Spleen (tissue), 11 donors: Measurements from ENCODE around the gene PUSL1. TPM values are rescaled to one million over a fixed set of nuclear protein-coding genes. Genes with fewer than 3 reads are reported as not detected.

Experiments
- DNase-seq: peaks from one replicate; pipeline ENCODE4 v3.0.0-alpha.2; 2020
- H3K27ac ChIP-seq, 8 donors: fragments of 200-600 bp; sonication (generic) in 7 of 8; 1 replicate in 4 of 8; 2 replicates in 4 of 8; pipeline versions ENCODE4 v1.5.0 to v1.8.0; 2016 to 2021; ENCODE audit warnings: inconsistent platforms in 4 of 8, mild to moderate bottlenecking in 4 of 8, moderate library complexity in 1 of 8
- H3K27me3 ChIP-seq, 7 donors: fragments of 200-600 bp; sonication (generic) in 6 of 7; replicated peaks in 1 of 7; 1 replicate in 4 of 7; 2 replicates in 3 of 7; pipeline versions ENCODE4 v1.5.0 to v1.8.0; 2016 to 2021; ENCODE audit warnings: inconsistent platforms in 3 of 7, mild to moderate bottlenecking in 1 of 7
- H3K36me3 ChIP-seq, 6 donors: fragments of 200-600 bp; sonication (generic) in 5 of 6; 1 replicate in 4 of 6; 2 replicates in 2 of 6; pipeline versions ENCODE4 v1.5.0 to v1.8.0; 2016 to 2021; ENCODE audit warnings: inconsistent platforms in 2 of 6
- H3K4me1 ChIP-seq, 6 donors: fragments of 200-600 bp; sonication (generic) in 5 of 6; 1 replicate in 3 of 6; 2 replicates in 3 of 6; pipeline versions ENCODE4 v1.5.0 to v1.8.0; 2016 to 2021; ENCODE audit warnings: inconsistent platforms in 3 of 6
- H3K4me3 ChIP-seq, 8 donors: fragments of 200-600 bp; sonication (generic) in 7 of 8; 1 replicate in 4 of 8; 2 replicates in 4 of 8; pipeline versions ENCODE4 v1.5.0 to v1.8.0; 2016 to 2021; ENCODE audit warnings: inconsistent platforms in 4 of 8, mild to moderate bottlenecking in 4 of 8, moderate library complexity in 2 of 8
- H3K9me3 ChIP-seq, 8 donors: fragments of 200-600 bp; sonication (generic) in 7 of 8; 1 replicate in 4 of 8; 2 replicates in 4 of 8; pipeline versions ENCODE4 v1.5.0 to v1.8.0; 2016 to 2021; ENCODE audit warnings: inconsistent platforms in 4 of 8
- POLR2A ChIP-seq, 3 donors: fragments of 450-650 bp; IDR thresholded peaks; one replicate each; pipeline ENCODE4 v1.5.1; 2017; ENCODE audit warnings: antibody characterized with exemption in 3 of 3, mild to moderate bottlenecking in 1 of 3
- POLR2AphosphoS5 ChIP-seq, 3 donors: sonication (generic); formaldehyde crosslinking; IDR thresholded peaks; one replicate each; pipeline ENCODE4 v1.5.1; 2017; ENCODE audit warnings: antibody characterized with exemption in 3 of 3
- WGBS, 5 donors: extraction: QIAGEN DNeasy Blood & Tissue Kit in 3 of 5; methylation state at CpG; one replicate each; pipeline versions ENCODE4 v1.1.5 to v1.1.7; 2013 to 2018; 5-methylcytosine and 5-hydroxymethylcytosine counted together
- intact Hi-C: fragments of 100-400 bp; cut with DNase I; formaldehyde crosslinking; loops from one replicate; pipeline ENCODE4 v1.15.0; 2023; ENCODE audit warnings: low total_unique reads
- polyA plus RNA-seq, 3 donors: library from polyadenylated mRNA; stranded (reverse); fragments of 200-250 nt; gene quantifications; one replicate each; pipeline ENCODE4 v1.2.1, GENCODE V29; 2013
- total RNA-seq, 7 donors: library from RNA; depleted of rRNA in 3 of 7; stranded (reverse); fragments of >200 nt in 3 of 7; fragmentation: NEBNext Ultra II Directional in 4 of 7; extraction: Animal tissue kit (Norgen Biotek cat#: 25700) in 4 of 7; gene quantifications; one replicate each; pipeline versions ENCODE4 v1.1.0 to v1.2.1, GENCODE V29; 2016 to 2021
- TF ChIP-seq, protein P1 (sequence below), 11 experiments: fragments of 200-600 bp in 7 of 11; fragments of 450-650 bp in 4 of 11; sonication (generic) in 4 of 11; IDR thresholded peaks in 8 of 11; conservative IDR thresholded peaks in 3 of 11; 1 replicate in 7 of 11; 2 replicates in 4 of 11; pipeline versions ENCODE4 v1.4.0 to v1.8.0; 2016 to 2021; ENCODE audit warnings: antibody characterized with exemption in 11 of 11, inconsistent platforms in 4 of 11, mild to moderate bottlenecking in 1 of 11
- donor health status: healthy with polysubstance abuse.
- donor health status: DM: no; HTN: no; CAD: no; lungs with moderate emphysema.
- donor health status: DM: no; HTN: no; CAD: no.
- donor health status: Bipolar disorder and iron deficiency.
- donor health status: healthy.
- donor health status: DM: no; HTN: no; CAD: no.
- donor health status: DM: yes; HTN: yes; CAD: no.

Gene PUSL1
- total and polyA plus RNA-seq, 10 donors, result 9.8 to 22.9 (median 12.8) TPM

DNA sequence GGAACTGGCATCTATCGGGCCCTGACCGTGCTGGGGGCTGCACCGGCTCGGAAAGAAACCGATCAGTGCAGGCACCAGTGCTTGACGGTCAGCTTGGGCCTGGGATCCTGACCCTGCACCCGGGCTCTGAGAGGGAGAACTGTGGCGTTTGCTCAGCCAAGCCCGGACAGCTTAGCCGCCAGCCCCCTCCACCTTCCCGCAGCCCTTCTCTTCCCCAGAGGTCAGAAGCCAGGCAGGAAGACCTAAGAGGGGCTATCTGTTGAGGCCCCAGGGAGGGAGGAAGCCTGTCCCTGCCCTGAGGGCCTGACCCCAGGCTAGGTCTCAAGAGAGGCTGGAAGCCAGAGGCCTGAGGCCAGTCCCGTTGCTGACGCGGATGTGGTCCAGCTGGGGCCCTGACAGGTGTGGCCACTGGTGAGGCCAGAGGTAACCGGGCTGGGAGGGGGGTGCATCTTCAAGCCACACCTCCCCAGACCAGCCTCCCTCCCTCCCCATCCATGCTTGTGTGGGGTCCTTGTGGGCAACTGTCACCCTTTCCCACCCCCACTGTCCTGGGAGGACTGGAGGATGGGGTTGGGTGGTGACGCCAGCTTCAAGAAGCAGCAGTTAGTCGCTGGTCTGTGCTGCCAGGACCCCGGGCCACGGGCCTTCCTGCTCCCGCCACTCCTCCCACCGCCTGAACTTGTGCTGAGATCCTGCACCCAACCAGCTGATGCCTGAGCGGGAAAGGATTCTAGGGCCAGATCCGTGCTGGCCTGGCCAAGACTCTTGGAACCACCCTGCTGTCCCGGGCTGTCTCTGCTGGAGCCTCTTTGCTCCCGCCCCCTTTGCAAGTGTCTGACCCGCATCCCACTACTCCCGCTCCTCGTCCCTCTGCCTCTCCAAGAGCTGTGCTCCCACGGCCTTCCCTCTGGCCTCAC, 43.4 kb downstream of the PUSL1 start:
- Histone ChIP-seq H3K36me3 (peaks cover 0 to 26% (median 0%) of the 10 kb centered on the region in 6 donors), H3K9me3 (no peaks in the 10 kb centered on the region), H3K4me1 (peaks cover 12 to 74% (median 63%) of the 10 kb centered on the region in 6 donors), H3K4me3 (peak overlapping the region in 1 of 8 donors; percentile 35), H3K27me3 (peaks cover 4 to 55% (median 36%) of the 10 kb centered on the region in 7 donors), H3K27ac (peak overlapping the region in 7 of 8 donors; percentile 14 to 57 (median 40))
- no peak for DNase-seq
- TF ChIP-seq POLR2AphosphoS5 (IDR thresholded peaks at IDR 0.05), result peak in 2 of 3 donors; percentile 37 to 57
- TF ChIP-seq, protein P1, sequence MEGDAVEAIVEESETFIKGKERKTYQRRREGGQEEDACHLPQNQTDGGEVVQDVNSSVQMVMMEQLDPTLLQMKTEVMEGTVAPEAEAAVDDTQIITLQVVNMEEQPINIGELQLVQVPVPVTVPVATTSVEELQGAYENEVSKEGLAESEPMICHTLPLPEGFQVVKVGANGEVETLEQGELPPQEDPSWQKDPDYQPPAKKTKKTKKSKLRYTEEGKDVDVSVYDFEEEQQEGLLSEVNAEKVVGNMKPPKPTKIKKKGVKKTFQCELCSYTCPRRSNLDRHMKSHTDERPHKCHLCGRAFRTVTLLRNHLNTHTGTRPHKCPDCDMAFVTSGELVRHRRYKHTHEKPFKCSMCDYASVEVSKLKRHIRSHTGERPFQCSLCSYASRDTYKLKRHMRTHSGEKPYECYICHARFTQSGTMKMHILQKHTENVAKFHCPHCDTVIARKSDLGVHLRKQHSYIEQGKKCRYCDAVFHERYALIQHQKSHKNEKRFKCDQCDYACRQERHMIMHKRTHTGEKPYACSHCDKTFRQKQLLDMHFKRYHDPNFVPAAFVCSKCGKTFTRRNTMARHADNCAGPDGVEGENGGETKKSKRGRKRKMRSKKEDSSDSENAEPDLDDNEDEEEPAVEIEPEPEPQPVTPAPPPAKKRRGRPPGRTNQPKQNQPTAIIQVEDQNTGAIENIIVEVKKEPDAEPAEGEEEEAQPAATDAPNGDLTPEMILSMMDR (IDR thresholded peaks at IDR 0.05 in 8 of 11, conservative IDR thresholded peaks at IDR 0.05 in 3 of 11), result no peak
- TF ChIP-seq POLR2A (IDR thresholded peaks at IDR 0.05), result no peak
- intact Hi-C loops, result no loop called here
- WGBS, 5 donors, result 71 to 80% (median 74%) methylated on average over 28 to 29 of the region's 29 CpGs

DNA sequence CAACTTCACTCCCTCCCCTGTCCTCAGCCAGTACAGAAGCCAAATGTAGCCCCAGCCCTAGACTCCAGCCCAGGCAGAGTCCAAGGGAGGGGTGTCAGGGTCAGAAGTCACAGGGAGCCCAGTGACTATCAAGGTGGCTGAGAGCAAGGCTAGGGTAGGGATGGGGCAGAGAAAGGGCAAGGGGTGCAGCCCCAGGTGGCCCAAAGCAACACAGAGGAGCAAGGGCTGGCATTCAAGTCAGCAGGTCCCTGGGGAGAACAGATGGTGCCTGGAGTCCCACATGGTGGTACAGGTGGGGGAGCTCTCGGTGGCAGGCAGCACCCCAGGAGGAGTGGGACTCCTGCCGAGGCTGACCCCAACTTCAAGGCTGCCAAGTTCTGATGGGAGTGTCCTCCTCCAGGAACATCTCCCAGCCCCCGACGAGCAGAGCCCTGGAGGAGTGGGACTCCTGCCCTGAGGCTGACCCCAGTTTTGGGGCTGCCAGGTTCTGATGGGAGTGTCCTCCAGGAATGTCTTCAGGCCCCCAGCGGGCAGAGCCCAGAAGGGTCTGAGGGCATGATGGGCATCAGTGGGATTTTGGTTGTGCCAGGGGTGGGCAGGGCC, 44.5 kb downstream of the PUSL1 start:
- H3K4me1 ChIP-seq, result peaks cover 5 to 67% (median 52%) of the 10 kb centered on the region in 6 donors
- intact Hi-C loops, result no loop called here
- no peak for DNase-seq
- H3K4me3 ChIP-seq, result peak overlapping the region in 1 of 8 donors; percentile 3
- 22 to 37% (median 28%) methylated on average over 4 to 5 of the region's 5 CpGs; no CpG with 5 or more reads in 1 of the 5 donors for WGBS, 5 donors
- no peak for TF ChIP-seq POLR2AphosphoS5 (IDR thresholded peaks at IDR 0.05)
- TF ChIP-seq, protein P1 (IDR thresholded peaks at IDR 0.05 in 8 of 11, conservative IDR thresholded peaks at IDR 0.05 in 3 of 11), result no peak
- no peak for TF ChIP-seq POLR2A (IDR thresholded peaks at IDR 0.05)
- H3K27me3 ChIP-seq, result peaks cover 4 to 66% (median 45%) of the 10 kb centered on the region in 7 donors
- peaks cover 0 to 26% (median 0%) of the 10 kb centered on the region in 6 donors for H3K36me3 ChIP-seq
- H3K27ac ChIP-seq, result peak overlapping the region in 3 of 8 donors; percentile 22 to 53 (median 40)
- no peaks in the 10 kb centered on the region for H3K9me3 ChIP-seq

GRCh38 chr1:1353389-1354151, 45.2 kb downstream of the PUSL1 start:
- 23 to 40% (median 26%) methylated on average over 14 to 28 of the region's 28 CpGs for WGBS, 5 donors
- Histone ChIP-seq H3K27ac (no peak overlapping the region), H3K9me3 (no peaks in the 10 kb centered on the region), H3K4me3 (peak overlapping the region in 1 of 8 donors; percentile 58), H3K27me3 (peaks cover 4 to 73% (median 52%) of the 10 kb centered on the region in 7 donors), H3K36me3 (peaks cover 0 to 26% (median 0%) of the 10 kb centered on the region in 6 donors), H3K4me1 (peaks cover 0 to 67% (median 48%) of the 10 kb centered on the region in 6 donors)
- intact Hi-C loops, result no loop called here
- DNase-seq, result no peak
- TF ChIP-seq POLR2AphosphoS5 (IDR thresholded peaks at IDR 0.05), result peak in 1 of 3 donors; percentile 16
- no peak for TF ChIP-seq POLR2A (IDR thresholded peaks at IDR 0.05)
